Measurements from ENCODE around the gene NR3C1. TPM values are rescaled to one million over a fixed set of nuclear protein-coding genes. Genes with fewer than 3 reads are reported as not detected.

Gene NR3C1
- total and polyA plus RNA-seq, 8 donors: 6.5 to 42.2 (median 27.1) TPM

DNA sequence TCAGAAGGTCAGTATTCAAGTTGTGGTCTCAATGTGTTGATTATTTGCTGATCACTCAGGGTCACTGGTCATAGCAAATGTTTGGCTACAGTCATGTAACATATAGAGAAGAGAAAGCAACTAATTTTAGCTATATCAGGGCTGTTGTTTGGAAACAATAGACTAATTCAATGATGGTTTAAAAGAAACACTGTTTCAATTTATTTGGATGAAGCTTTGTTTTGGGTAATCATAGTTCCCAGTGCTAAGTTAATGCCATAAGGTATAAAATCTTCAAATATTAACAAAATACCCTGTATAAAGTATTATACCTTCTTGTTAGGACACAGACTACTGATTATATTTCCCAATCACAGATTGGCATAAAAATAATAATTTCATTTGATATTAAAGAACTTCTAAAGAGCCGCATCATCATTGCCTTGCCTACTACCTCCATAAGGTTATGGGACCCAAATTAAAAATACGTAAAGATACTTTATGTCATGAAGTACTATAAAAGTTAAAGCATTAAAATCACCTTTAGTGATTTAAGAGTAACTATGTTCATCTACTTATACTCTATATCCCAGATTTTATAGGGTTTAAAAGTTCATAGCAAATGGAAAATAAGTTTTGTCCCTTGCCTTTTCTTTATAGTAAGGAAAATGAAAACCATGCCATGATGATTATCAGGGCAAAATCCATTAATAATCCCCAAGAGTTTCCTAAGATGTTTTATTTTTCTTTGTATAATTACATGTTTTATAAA lies 6.0 kb downstream of the NR3C1 start:
- no peak for FAIRE-seq
- no peaks in the 10 kb centered on the region for H3K36me3 ChIP-seq
- no peaks in the 10 kb centered on the region for H3K27me3 ChIP-seq
- peaks cover 6 to 73% (median 64%) of the 10 kb centered on the region in 3 donors for H3K4me1 ChIP-seq
- 91 to 96% methylated on average over 2 of the region's 2 CpGs for WGBS, 2 donors
- intact Hi-C loops (cut with DNase I): no loop called here
- no peak for ATAC-seq
- TF ChIP-seq, protein P1, sequence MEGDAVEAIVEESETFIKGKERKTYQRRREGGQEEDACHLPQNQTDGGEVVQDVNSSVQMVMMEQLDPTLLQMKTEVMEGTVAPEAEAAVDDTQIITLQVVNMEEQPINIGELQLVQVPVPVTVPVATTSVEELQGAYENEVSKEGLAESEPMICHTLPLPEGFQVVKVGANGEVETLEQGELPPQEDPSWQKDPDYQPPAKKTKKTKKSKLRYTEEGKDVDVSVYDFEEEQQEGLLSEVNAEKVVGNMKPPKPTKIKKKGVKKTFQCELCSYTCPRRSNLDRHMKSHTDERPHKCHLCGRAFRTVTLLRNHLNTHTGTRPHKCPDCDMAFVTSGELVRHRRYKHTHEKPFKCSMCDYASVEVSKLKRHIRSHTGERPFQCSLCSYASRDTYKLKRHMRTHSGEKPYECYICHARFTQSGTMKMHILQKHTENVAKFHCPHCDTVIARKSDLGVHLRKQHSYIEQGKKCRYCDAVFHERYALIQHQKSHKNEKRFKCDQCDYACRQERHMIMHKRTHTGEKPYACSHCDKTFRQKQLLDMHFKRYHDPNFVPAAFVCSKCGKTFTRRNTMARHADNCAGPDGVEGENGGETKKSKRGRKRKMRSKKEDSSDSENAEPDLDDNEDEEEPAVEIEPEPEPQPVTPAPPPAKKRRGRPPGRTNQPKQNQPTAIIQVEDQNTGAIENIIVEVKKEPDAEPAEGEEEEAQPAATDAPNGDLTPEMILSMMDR (IDR thresholded peaks at IDR 0.05): no peak
- no peak overlapping the region for H3K27ac ChIP-seq
- H3K9me3 ChIP-seq: no peaks in the 10 kb centered on the region
- peak overlapping the region in 2 of 4 donors; percentile 31 to 66 for H3K4me3 ChIP-seq
- no peak for DNase-seq

DNA sequence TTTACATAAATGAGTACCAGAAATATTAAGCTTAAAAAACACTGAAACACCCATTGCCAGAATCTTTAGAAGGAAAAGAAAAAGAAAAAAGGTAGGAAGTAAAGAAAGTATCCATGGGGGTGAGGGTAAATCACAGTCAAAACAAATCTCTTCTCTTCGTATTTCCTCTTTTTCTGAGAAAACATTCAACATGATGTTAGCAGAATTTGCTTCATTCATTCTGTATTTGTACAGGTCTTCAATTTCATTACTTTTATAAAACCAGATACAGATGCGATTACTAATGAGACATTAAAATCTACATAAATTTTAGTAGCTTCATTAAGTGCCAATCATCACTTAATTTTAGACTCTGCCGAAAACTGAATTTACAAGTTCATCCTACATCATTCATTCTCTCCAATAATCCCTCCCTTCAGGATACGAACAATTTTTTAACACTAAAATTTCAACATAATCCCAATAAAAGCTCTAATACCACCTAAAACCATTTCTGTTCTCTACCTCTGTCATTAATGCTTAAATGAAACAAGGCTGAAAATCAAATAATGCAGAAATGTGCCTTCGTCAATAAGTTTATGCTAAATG lies 7.0 kb downstream of the NR3C1 start:
- intact Hi-C loops (cut with DNase I): no loop called here
- Histone ChIP-seq H3K4me1 (peaks cover 6 to 74% (median 70%) of the 10 kb centered on the region in 3 donors), H3K27ac (no peak overlapping the region), H3K27me3 (no peaks in the 10 kb centered on the region), H3K4me3 (no peak overlapping the region), H3K9me3 (no peaks in the 10 kb centered on the region), H3K36me3 (no peaks in the 10 kb centered on the region)
- 67 to 77% methylated on average over 5 of the region's 5 CpGs for WGBS, 2 donors
- FAIRE-seq (no peak), ATAC-seq (no peak), DNase-seq (no peak)
- TF ChIP-seq, protein P1 (IDR thresholded peaks at IDR 0.05): no peak

DNA sequence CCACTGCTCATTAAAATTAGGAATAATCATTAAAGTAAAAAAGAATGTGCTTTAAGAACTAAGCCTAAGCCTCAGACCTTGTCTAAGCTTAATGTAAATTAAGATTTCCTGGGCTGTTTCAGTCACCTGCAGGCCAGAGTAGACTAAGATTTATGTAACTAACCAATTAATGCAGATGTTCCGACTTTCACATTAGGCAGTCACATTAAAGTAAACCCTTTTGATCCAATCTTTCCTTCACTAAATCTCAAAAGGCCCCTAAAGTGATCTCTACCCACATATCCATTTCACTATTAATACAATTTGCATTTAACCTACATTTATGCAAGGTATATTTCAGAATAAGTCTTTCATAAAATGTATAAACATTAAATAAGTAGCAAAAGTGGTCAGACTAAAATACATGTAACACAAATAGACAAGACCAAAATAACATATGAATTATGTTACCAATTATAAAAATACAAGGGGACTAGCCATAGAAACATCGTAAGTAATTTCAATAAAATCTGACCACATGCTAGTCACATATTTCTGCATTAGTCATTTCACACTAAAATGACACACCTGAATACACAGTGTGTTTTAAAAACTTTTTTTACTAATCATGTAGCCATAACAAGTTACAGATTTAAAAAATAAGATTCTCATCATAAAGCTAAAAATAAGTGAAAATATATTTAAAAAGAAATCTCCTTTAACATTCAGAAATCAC lies 7.7 kb downstream of the NR3C1 start:
- H3K27ac ChIP-seq: no peak overlapping the region
- no peaks in the 10 kb centered on the region for H3K9me3 ChIP-seq
- no peaks in the 10 kb centered on the region for H3K27me3 ChIP-seq
- H3K4me3 ChIP-seq: no peak overlapping the region
- peaks cover 6 to 77% (median 75%) of the 10 kb centered on the region in 3 donors for H3K4me1 ChIP-seq
- DNase-seq (no peak), ATAC-seq (peak in 2 of 4 donors; percentile 16 to 26), FAIRE-seq (no peak)
- H3K36me3 ChIP-seq: no peaks in the 10 kb centered on the region
- TF ChIP-seq, protein P1 (IDR thresholded peaks at IDR 0.05): no peak
- intact Hi-C loops (cut with DNase I): no loop called here
- 41 to 56% methylated on average over 2 of the region's 2 CpGs for WGBS, 2 donors

DNA sequence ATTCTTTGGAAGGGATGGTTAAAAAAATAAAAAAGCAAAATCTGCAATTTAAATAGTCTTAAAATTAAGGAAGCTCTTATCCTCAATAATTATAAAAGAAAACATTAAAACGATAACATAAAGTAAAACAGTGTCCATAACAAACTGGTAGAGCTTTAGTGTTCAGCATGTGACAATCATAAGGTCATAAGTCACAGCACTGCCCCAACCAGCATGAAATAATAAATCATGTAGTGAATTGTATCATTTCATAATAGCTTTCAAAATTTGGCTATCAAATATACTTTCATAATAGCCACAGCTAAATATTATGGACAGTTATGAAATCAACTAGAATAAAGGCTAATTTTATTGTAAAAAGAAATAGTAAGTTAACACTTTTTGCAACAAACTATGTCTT lies 10.0 kb downstream of the NR3C1 start:
- intact Hi-C loops (cut with DNase I): no loop called here
- peak in 2 of 4 donors; percentile 39 to 49 for ATAC-seq
- H3K27ac ChIP-seq: no peak overlapping the region
- no peaks in the 10 kb centered on the region for H3K36me3 ChIP-seq
- TF ChIP-seq, protein P1 (IDR thresholded peaks at IDR 0.05): no peak
- H3K27me3 ChIP-seq: no peaks in the 10 kb centered on the region
- 19 to 28% methylated on average over 1 of the region's 1 CpG for WGBS, 2 donors
- no peaks in the 10 kb centered on the region for H3K9me3 ChIP-seq
- peaks cover 9 to 81% (median 73%) of the 10 kb centered on the region in 3 donors for H3K4me1 ChIP-seq
- no peak for DNase-seq
- H3K4me3 ChIP-seq: no peak overlapping the region
- no peak for FAIRE-seq
